ENCODE data around the gene LYST.
"Not testable (repeated sequence)": the region's sequence is repeated elsewhere in the genome, so short reads cannot be mapped to it uniquely, and the experiment has no call there.

Gene LYST

DNA sequence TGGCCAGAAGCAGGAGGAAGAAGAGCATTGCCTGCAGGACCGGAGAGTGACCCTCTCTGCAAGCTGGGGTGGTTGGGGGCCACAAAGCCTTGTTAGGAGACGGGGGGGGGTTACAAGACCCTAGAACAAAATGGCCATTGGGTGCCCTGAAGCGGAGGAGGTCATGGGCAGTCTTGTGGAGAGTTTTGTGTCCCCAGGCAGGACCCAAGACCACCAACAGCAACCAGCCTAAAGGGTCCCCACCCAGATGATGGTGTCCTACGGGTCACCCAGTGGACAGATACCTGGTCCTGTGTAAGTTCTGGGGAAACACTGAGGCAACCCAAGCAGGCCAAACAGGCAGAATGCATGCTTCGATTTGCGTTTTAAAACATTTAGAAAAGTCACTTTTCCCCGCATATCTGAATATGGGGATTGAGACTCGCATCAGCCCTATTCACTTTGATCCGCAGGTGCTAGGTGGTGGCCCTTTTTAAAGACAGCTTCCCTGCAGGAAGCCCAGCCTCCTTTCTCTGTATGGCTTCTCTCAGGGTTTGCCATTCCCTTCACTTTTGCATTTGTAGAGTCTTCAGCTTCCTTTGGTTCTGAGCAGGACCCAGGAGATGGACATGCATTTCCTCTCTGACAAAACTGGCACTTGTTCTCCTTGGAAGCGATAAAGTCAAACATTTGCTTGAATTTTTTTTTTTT, 238.2 kb downstream of the LYST start:
- DNase-seq: no peak

GRCh38 chr1:235625831-235626230, 240.9 kb downstream of the LYST start:
- no peak for DNase-seq

- DNase-seq: no peak
Observed at GRCh38 chr1:235625340-235625739, 241.4 kb downstream of the LYST start.

GRCh38 chr1:235624721-235625333, 241.9 kb downstream of the LYST start:
- no peak for DNase-seq

- DNase-seq: no peak
Observed at GRCh38 chr1:235622936-235623779, 243.5 kb downstream of the LYST start.

- not testable (repeated sequence) for DNase-seq
Observed at GRCh38 chr1:235619149-235619548, 247.6 kb downstream of the LYST start.

DNA sequence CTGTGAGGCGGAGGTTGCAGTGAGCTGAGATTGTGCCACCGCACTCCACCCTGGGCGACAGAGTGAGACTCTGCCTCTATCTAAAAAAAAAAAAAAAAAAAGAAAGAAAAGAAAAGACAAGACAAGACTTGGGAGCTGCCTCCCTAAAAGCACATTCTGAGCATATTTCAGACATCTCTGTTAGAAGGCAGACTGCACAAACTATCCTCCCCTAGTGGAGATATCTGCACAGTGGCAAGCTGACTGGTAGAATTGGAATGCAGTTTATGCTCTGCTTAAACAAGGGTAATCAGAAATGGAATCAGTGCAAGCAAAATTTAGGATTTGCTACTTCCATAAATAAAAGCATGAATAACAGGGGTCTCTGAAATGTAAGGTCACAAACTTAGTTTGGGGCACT, 248.9 kb downstream of the LYST start:
- DNase-seq: no peak

GRCh38 chr1:235617140-235617539, 249.6 kb downstream of the LYST start:
- no peak for DNase-seq

- DNase-seq: no peak
Observed at GRCh38 chr1:235614442-235614954, 252.2 kb downstream of the LYST start.

DNA sequence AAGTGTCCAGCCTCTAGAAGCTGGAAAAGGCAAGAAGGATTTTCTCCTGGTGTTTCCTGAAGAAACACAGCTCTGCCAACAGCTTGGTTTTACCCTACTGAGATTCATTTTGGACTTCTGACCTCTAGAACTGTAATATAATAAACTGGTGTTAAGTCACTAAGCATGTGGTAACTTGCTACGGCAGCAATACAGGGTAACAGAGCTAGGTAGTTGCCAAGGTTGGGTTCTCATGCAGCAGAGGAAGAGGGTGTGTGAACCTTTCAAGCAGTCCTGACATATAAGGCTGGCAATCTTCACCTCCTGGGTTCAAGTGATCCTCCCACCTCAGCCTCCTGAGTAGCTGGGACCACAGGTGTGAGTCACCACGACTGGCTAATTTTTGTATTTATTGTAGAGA, 253.1 kb downstream of the LYST start:
- no peak for DNase-seq

- no peak for DNase-seq
Observed at GRCh38 chr1:235612761-235613160, 253.9 kb downstream of the LYST start.
